ENCODE data around the gene HOXA9. TPM values are rescaled to one million over a fixed set of nuclear protein-coding genes. Genes with fewer than 3 reads are reported as not detected.

The HOXA9 gene
- polyA plus RNA-seq, 2 of the 4 experiments (the other 2 are of a cell fraction) = 1.4 TPM

GRCh38 chr7:27149842-27150567, 15.3 kb downstream of the HOXA9 start:
- Histone ChIP-seq H3K9me3 (no peaks in the 10 kb centered on the region), H3K4me3 (peak overlapping the region; percentile 49), H3K27ac (peak overlapping the region; percentile 88 to 90), H3K4me2 (peak overlapping the region; percentile 90), H3K4me1 (peaks cover 16% of the 10 kb centered on the region)
- ChIA-PET CTCF (interaction anchor here (0.7 to 11.1 kb wide), 34 partner anchors 8 to 1257 kb away, joined by 3 to 160 read pairs (median 5); partner anchors contain the start of genes HOXA4, HOXA5 and HOXA9), POLR2A (interaction anchor here (0.5 to 2.1 kb wide), 7 partner anchors 11 to 950 kb away, joined by 3 to 14 read pairs (median 4); partner anchors contain the start of gene HNRNPA2B1)
- no peak for FAIRE-seq
- ATAC-seq = peak; percentile 69 to 75
- 20% methylated on average over 11 of the region's 13 CpGs for WGBS (ENCODE audit: missing lambda C conversion rate)
- TF ChIP-seq MAX (IDR thresholded peaks at IDR 0.05) (no peak), JUNB (IDR thresholded peaks at IDR 0.05) (no peak), HOXA7 (CRISPR knock-in tag; IDR thresholded peaks at IDR 0.05) (no peak), CTCF (IDR thresholded peaks at IDR 0.05) (no peak), HEYL (CRISPR knock-in tag; IDR thresholded peaks at IDR 0.05) (no peak), FOXS1 (CRISPR knock-in tag; IDR thresholded peaks at IDR 0.05) (no peak), ZFP36 (IDR thresholded peaks at IDR 0.05; ENCODE audit: borderline replicate concordance, partially characterized antibody) (no peak), FOSL2 (IDR thresholded peaks at IDR 0.05) (no peak), FOSL2 (CRISPR knock-in tag; IDR thresholded peaks at IDR 0.05) (no peak), BHLHE40 (IDR thresholded peaks at IDR 0.05; ENCODE audit: low read depth, low read length) (no peak), ZNF302 (CRISPR knock-in tag; IDR thresholded peaks at IDR 0.05) (no peak), TFCP2L1 (CRISPR knock-in tag; IDR thresholded peaks at IDR 0.05) (no peak), HDAC2 (IDR thresholded peaks at IDR 0.05) (no peak)
- TF ChIP-seq, protein P1, sequence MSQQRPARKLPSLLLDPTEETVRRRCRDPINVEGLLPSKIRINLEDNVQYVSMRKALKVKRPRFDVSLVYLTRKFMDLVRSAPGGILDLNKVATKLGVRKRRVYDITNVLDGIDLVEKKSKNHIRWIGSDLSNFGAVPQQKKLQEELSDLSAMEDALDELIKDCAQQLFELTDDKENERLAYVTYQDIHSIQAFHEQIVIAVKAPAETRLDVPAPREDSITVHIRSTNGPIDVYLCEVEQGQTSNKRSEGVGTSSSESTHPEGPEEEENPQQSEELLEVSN (IDR thresholded peaks at IDR 0.05; ENCODE audit: borderline replicate concordance, low read depth) = no peak
- no peak for DNase-seq (ENCODE audit: low read depth in 1 of 2, low spot score in 1 of 2)

DNA sequence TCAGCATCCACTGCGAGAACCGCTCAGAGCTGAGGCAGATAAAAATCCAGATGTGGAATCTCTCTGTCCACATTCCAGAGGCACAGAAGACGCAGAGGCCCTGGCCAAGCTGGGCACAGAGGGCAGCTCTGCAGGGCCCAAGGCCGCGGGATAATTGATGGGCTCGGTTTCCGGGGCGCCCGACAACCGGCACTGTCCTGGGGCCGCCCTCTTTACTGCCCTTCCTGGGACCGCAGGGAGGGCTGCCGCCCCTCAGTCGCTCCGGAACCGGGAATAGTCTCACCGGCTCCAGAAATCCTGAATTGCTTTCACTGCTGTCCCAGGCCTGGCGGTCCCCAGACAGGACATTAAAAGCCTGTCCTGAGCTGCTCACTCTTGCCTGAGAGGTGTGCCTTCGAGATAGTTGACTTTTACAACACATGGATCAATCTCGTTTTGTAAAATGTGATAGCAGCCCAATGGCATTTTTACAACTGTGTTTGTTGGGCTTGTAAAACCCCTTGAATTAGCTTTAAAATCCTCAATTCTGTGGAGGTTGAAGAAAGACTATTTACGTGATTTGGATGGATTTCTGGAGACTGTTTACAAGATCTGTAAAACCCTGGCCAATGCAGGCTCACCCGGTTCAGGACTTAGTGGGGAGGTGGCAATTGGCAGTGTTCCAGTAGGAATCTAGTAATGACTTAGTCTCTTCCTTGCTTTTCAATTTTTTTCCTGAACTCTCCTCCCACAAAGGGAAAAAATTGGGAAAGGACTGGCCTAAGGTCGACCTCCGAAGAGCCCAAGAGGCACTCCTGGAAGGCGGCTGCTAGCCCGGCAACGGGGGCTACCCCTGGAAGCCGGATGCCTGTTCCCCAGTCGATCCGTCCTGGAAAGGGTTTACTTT, 16.3 kb downstream of the HOXA9 start:
- ATAC-seq (no peak), DNase-seq (ENCODE audit: low read depth in 1 of 2, low spot score in 1 of 2) (no peak), FAIRE-seq (no peak)
- H3K9me3 ChIP-seq = no peaks in the 10 kb centered on the region
- 76% methylated on average over 30 of the region's 30 CpGs for WGBS (ENCODE audit: missing lambda C conversion rate)
- H3K27ac ChIP-seq = peak overlapping the region; percentile 27 to 52; a peak in 4 of 6 replicates
- TF ChIP-seq NFE2L2 (conservative IDR thresholded peaks at IDR 0.05; ENCODE audit: low read length) (no peak), MYC (IDR thresholded peaks at IDR 0.05; ENCODE audit: borderline replicate concordance, low read length) (no peak), RCOR1 (IDR thresholded peaks at IDR 0.05; ENCODE audit: low read depth, low read length) (no peak), USF2 (IDR thresholded peaks at IDR 0.05) (no peak), TFCP2L1 (CRISPR knock-in tag; IDR thresholded peaks at IDR 0.05) (no peak)
- TF ChIP-seq, protein P2, sequence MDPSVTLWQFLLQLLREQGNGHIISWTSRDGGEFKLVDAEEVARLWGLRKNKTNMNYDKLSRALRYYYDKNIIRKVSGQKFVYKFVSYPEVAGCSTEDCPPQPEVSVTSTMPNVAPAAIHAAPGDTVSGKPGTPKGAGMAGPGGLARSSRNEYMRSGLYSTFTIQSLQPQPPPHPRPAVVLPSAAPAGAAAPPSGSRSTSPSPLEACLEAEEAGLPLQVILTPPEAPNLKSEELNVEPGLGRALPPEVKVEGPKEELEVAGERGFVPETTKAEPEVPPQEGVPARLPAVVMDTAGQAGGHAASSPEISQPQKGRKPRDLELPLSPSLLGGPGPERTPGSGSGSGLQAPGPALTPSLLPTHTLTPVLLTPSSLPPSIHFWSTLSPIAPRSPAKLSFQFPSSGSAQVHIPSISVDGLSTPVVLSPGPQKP (IDR thresholded peaks at IDR 0.05; ENCODE audit: low read depth, low read length) = no peak
- CTCF ChIA-PET = interaction anchor here (1.1 to 11.1 kb wide), 19 partner anchors 7 to 1256 kb away, joined by 3 to 160 read pairs (median 5); partner anchors contain the start of genes HOXA4, HOXA5 and HOXA9
- peak overlapping the region; percentile 90 for H3K4me2 ChIP-seq
- POLR2A ChIA-PET = interaction anchor here (1.0 to 1.7 kb wide), 2 partner anchors 12 to 17 kb away, joined by 3 to 5 read pairs; no protein-coding TSS in a partner anchor
- H3K4me3 ChIP-seq = peak overlapping the region; percentile 49; the same call in 2 of the 3 replicates
- H3K4me1 ChIP-seq = peaks cover 16% of the 10 kb centered on the region

Measured in A549 (cell line).